Activated naive CD4-positive, alpha-beta T cell treated with Interleukin-2 at 50 U/mL for 16 hours (primary cell): ENCODE data around the gene MVK.

Experiments used
- DNase-seq: peaks from one replicate; pipeline ENCODE4 v3.0.0-alpha.2; 2020

Gene MVK

DNA sequence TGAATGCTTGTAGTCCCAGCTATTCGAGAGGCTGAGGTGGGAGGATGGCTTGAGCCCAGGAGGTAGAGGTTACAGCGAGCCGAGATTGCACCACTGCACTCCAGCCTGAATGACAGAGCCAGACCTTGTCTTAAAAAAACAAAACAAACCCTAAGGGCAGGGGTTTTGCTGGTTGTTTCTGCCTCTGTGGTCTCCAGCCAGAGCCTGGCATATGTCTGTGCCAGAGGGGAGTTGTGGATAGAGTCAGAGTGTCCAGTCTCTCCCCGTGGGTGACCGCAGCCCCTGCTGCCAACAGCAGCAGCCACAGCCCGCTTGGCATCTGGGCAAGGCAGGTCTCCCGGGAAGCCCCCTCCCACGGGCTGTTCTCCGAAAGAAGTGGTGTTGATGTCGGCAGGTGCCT, 37.6 kb downstream of the MVK start:
- DNase-seq = no peak

DNA sequence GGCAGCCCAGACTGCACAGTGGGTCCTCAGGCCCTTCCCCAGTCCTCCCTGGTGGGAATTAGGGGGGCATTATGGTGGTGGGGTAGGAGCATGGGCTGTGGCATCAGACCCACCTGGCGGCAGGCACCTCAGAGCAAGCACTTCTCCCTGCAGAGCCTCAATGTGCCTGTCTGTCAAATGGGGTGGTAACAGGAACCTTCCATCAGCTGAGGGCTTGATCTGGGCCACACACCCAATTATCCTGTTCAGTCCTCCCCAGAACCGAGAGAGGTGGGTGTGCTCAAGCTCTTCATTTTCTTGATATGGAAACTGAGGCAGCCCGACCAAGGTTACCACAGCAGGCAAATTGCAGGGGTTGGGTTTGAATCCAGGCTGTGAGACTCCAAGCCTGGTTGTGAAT, 38.4 kb downstream of the MVK start:
- no peak for DNase-seq

DNA sequence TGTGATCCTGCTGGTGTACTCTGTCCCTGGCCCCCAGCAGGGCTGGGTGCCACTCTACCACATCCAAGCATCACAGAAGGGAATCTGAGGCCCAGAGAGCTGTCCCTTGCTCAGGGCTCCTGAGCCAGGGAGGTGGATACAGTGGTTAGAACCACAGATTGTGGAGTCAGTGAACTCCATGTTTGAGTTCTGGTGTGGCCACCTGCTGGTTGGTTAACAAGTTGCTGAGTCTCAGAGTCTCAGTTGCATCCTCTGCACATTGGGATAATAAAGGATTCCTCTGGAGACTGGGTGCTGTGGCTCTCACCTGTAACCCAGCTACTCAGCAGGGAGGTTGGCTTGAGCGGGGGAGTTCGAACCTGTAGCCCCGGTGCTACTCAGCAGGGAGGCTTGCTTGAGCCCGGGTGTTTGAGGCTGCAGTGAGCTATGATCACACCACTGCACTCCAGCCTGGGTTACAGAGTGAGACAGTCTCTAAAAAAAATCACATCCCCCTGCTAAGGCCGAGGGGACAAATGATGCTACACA, 39.4 kb downstream of the MVK start:
- DNase-seq = no peak

DNA sequence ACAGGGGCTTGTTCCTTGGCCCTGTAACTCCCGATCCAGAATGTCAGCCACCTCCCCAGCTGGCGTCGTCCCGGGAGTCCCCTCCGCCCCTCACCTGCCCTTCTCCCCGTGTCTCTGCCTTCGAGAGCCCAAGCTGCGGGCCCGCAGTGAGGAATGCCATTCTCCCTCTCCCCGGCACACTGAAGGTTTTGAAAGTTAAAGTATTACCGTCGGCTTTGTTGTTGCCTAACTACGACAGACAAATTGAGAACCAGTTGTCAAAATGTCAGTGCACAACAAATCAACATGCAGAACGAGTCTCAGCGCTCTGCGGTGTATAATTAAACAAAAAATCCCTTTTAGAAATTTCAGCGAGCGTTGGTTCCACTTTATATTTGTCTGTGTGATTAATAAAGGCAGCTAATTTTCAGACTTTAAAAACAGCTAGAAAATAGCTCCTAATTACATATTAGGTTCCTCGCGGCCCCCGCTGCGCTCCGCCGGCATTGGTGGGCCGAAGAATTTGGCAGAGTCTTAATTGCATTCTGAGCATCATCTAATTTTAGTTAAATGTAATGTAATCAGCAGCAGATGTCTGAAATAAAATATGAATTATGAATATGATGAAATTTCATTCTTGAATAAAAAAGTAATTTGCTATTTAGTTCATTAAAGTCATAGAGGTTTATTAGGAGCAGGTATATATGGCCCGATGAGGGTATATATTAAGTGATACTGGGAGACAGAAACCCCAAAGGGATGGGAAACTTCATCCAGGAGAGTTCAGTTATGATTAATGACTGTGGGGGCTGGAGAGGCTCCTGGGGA, 40.3 kb downstream of the MVK start:
- DNase-seq = no peak

DNA sequence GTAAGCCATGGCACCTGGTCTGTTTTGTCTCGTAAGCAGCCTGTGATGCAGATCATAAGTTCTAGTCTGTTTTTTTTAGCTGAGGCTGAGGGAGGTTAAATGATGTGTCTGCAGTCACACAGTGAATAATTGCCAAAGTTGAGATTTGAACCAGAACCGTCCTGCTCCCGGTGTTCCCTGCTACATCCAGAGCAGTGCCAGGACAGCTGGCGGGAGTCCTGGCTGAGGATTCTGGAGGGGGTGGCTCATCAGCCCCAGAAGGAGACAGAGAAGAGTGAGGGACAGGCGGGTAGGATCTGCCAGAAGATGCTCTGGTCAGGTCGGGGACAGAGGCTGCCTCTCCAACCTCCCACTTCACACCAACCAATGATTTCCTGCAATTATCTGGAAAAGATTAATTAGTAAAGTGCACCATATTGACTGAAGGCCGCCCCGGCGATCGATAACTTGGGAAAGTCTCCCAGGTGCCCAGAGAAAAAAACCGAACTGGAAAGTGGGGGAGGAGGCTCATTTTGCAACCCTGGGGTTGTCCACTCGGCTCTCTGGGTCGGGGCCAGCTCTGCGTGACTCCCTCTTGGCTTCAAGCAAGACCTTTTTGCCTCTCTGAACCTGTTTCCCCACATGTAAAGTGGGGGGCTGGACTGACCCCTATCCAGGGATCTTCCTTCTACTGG, 42.1 kb downstream of the MVK start:
- DNase-seq = no peak

DNA sequence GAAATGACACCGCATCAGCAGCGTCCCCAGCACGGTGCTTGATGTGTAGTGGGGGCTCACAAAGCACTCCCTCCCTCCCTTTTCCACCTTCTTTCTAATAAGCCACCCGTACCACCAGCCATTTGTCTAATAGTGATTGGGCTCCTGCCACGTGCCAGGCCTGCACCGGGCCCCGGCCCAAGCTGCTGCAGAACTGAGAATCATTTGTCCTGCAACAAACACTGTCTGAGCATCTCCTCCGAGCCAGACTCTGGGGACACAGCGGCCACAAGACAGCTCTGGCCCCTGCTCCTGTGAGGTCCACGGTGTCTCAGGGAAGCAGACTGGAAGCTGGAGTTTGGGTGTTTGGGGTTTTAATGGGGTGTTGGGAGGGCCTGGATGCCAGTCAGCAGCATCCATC, 43.9 kb downstream of the MVK start:
- no peak for DNase-seq

DNA sequence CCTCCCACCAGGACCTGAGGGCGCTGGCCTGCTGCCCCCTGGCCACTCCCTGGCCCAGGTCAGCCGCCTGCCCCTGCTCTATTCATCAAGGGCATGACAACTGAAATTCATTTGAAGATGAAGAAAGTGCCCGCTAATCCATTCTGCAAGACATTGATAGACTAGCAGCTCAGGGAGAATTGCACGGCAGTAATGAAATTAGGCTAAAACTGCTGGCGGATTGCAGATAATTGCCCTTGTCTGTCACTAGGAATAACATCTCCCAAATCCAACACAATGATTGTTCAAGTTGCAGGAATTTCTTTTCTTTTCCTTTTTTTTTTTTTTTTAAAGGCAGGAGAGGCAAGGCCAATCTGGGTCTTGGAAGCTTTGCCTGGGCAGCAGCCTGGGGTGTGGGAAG, 44.5 kb downstream of the MVK start:
- no peak for DNase-seq

DNA sequence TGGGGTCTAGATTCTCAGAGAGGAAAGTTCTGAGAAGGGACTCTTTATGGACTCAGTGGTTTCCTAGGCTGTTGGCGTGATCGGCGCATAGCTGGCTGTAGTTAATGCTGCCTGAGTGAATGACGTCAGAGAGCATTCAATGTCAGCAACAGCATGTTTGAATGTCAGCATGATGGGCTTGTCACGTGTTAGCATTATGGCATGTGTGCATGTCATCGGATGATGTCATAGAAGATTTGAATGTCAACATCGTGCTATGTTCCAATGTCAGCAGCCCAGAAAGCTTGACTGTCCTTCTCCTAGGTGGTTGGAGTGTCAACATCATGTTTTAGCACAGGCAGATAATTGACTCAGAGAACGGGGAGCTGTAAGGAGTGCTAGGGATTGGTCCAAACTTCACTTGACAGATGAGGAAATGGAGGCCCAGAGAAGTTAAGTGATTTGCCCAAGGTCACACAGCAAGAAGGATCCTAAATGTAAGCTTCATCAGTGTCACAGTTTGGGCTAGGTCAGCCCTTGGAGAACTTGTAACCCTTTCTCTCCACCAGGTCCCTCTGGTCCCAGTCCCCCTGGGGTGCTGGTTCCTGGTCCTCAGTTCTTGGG, 45.5 kb downstream of the MVK start:
- DNase-seq = no peak

DNA sequence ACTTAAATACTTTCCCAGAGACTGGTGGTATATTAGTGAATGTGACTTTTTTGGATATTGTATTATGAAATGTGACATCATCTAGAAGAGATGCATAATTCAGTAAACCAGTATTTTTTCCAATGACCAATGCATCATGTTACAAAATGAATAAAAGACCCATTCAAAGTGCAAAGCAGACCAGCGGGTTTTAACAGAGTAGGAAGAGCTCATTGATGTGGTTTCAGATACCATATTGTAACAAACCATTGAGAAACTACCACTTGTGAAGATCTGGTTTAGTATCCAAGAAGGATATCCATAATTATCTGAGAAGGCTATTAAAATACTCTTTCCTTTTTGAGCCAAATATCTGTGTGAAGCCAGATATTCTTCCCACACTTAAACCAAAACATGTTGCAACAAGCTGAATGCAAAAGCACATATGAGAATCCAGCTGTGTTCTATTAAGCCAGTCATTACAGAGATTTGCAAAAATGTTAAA, 47.7 kb downstream of the MVK start:
- no peak for DNase-seq

DNA sequence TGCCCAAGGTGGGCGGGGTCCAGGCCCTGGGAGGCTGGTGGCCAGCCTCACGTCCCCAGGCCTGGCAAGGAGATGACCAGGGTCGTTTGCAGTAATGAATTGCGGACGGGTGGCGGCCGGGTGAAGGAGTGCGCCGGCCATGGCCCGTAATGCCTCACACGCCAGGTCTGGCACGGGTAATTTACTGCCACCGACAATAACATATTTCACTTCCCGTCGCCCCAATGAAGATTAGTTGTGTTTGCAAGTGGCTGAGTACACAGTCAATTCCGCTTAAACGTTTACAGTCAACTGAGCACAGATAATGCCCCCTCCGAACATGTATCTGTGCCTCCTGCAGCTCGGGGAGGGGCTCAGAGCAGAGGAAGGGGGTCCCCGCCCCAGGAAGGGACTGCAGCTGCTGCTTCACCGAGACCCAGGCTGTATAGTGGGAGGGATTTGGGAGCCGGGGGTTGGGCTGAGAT, 48.3 kb downstream of the MVK start:
- DNase-seq = no peak

DNA sequence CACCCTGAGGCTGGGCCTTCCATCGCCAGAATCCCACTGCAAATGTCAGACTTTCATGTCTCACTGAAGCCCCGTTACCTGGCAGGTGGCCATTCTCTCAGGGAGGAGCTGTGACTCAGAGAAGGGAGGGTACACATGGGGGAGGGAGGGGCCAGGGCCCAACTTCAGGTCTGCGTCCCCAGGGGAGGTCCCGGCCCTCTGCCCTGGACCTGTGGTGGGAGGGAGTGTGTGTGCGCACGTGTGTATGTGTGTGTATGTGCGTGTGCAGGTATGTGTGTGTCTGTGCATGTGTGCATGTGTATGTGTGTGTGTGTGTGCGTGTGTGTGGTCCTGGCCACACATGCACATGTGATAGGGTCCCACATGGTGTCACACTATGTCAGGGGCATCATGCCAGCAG, 50.9 kb downstream of the MVK start:
- DNase-seq = no peak

DNA sequence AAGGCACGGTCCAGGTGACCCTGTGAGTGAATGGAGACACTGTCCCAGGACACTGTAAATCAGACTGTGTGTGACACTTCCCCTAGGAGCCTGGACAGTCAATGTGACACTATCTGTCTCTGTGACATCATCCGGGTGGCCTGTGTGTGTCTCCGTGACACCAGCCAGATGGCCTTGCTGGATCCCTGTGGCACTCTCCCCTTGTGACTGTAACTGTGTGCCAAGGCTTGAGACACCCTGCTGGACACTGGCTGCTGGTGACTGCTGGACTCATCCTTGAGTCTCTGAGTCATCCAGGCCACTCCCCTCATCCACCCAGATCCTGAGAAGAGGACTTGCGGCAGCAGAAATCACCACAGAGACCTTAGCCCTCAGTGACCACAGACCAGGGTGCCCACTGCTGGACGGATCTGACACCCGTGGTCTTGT, 51.6 kb downstream of the MVK start:
- no peak for DNase-seq

DNA sequence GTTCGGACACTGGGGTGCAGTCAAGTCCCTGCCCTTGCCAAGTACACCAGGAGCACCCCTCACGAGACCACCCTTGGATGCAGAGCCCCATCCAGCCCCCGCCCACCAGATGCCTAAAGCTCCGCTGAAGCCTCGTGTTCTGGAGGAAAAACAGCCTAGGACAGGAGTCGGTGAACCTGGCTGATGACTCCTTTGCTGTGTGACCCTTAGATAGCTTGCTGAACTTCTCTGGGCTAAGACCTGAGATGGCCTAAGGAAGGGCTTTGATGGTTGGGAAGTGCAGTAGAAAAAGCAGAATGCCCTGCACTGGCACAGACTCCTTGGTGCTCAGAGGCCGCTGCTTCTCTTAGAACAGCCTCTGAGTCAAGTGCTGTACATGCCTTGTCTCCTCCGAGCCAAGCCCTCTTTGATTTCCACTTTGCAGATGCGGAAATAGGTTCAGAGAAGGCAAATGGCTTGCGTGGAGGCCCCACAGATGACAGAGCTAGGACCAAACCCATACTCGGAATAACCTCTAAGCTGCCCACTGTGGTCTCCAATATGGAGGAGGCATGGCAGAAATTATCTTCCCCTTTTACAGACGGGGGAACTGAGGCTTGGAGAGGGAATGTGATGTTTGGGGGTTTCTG, 52.3 kb downstream of the MVK start:
- no peak for DNase-seq

DNA sequence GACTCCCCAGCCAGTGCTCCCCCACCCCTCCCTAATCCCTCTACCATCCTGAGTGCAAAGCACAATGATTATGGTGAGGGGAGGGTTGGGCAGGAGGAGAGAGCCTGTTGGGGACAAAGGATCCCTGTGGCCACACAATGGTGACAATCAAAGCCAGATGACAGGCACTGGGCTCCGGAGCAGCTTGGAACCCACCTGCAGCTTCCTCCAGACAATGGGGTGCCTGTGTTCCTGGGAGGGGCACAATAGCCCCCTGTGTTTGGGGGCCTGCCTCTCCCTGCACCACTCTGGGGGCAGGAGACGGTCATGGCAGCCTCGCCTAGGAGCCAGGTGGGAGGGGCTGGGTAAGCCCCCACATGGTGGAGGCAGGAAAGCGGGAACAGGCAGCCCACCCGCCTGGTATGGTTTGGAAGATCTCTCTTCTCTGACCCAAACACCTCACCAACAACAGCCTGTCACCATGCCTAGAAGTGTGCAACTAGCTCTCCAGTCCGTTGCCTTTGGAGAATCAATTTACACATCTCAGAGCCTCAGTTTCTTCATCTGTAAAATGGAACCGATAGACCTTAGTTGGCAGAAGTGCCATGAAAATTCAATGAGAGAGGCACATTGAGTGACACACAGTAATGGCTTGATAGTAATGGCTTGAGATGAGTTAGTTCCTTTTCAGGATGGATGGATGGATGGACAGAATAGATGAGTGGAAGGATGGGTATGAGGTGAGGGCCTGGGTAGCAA, 53.0 kb downstream of the MVK start:
- no peak for DNase-seq

DNA sequence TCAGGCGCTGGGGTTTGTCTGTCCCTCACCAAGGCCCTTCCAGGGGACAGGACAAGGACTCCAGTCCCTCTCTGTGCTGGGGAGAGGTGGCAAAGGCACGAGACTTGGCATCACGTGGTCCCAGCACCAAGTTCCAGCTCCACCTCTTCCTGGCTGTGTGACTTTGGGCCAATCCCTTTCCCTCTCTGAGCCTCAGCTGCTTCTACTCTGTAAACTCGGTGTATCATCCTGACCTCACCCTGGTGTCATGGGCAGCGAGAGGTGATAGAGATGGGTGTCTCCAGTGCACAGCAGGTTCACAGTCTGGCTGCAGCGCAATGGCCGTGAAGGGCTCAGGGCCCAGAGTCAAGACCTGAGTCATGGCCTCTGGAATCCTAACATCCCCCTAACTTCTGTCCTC, 54.0 kb downstream of the MVK start:
- DNase-seq = no peak

DNA sequence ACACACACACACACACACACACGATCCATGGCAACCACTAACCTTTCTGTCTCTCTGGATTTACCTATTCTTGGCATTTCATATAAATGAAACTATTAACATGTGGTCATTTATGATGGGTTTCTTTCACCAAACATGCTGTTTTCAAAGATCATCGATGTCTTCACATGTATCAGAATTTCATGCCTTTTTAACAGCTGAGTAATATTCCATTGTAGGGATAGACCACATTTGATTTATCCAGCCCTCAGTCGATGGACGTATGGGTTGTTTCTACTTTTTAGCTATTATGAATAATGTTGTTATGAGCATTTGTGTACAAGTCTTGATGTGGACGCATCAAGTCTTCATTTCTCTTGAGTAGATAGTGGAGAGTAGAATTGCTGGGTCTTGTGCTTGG, 56.5 kb downstream of the MVK start:
- DNase-seq = no peak

DNA sequence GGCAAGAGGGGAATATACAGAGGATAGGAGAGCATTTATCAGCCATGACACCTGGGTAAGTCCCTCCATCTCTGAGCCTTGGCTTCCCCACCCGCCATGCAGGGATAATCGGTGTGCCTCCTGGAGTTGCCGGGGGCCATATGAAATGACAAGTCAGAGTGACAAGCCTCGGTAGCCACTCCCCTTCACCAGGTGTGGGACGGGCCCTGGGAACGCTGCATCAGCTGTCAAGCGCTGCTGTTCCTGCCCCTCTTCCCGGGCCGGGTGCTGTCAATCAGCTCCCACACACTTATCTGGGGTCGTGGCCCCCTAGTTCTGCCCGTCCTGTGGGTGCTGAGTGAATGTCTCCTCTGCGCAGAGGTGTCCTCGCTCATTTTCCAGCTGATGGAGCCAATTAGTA, 57.2 kb downstream of the MVK start:
- no peak for DNase-seq

DNA sequence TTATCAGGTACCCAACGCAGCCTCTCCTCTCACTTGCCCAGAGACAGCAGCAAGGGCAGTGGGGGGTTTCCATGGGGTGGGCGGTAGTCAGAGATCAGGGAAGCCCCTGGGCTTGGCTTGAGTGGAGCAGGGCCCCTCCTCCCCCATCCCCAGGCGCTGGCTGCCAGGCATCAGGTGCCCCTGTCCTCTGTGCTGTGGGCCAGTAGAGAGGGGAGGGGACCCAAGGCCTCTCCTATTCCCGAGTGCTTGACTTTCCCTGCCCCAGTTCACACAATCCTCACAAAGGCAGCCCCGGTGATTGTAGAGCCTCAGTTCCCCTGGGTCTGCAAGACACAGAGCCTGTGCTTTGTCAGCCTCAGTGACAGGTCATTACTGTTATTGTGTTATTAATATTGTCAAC, 57.7 kb downstream of the MVK start:
- DNase-seq = no peak

DNA sequence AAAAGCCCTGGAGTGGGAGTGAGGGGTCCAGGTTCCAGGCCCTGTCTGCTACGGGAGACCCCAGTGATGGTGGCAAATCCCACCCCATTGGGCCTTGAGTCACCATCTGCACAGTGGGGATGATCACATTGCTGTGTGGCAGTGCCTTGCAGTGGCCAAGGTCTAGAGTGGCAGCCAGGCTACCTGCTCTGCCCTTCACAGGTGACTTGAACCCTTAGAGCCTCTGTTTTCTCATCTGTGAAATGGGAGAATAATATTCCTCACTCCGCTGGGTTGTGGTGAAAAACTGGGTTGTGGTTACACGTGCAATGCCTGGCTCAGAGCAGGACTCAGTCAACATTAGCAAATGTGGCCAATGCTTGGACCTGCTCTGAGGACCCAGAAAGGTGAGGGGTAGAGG, 58.2 kb downstream of the MVK start:
- no peak for DNase-seq

DNA sequence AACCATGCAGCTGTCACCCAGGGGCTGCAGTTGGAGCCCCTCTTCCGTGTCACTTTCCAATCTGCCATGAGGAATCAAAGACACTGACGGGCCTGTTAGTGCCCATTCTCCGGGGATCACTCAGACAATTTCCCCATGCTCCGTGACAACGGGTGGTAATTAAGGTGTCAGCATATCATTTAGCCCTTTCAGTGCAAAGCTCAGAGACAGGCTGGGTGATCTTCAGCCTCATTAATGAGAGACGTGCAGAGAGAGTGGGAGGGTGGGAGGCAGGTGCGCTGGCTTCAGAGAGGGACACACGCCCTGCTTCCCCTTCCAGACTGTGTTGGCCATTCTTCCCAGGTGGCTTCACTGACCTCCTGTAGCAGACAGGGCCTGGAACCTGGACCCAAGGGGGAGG, 58.7 kb downstream of the MVK start:
- DNase-seq = no peak

DNA sequence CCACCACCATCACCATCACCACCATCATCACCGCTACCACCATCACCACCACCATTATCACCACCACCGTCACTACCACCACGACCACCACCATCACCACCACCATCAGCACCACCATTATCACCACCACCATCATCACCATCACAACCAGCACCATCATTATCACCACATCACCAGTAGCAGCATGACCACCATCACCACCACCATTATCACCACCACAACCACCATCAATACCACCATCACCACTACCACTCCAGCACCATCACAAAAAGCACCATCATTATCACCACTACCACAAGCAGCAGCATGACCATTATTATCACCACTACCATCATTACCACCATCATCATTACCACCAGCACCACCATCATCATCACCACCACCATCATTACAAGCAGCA, 62.1 kb downstream of the MVK start:
- no peak for DNase-seq

DNA sequence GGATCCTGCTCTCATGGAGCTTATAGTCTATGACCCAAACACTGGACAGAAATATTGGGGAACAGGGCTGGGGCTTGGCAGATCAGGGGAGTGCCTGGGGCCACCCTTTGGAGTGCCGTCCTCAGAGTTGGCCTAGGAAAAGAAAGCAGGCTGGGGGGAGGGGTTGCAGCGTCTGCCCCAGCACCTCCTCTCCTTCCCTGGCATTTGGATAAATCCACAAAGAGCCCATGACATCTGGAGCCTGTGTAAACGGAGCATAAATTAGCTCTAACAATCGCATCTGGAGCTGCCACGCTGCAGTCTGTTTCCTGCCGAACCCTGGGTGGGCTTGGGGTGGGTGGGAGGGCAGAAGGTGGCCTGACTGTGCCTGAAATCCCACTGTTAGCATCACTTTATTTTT, 63.8 kb downstream of the MVK start:
- no peak for DNase-seq

DNA sequence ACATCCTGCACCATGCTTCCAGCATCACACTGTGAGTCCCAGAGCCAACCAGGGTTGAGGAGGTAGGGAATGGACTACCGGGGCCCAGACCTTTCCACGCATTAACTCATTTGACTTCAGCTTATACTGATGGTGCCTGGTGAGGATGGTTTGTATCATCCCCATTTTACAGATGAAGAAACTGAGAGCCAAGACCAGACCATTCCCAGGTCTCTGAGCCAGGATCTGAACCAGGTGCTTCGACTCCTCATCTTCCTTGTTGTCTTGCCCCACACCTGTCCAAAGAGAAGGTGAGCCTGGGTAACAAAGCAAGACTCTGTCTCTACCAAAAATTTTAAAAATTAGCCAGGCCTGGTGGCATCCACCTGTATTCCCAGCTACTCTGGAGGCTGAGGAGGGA, 64.4 kb downstream of the MVK start:
- no peak for DNase-seq
